HuH-7.5 (cell line): ENCODE data around the gene SLC16A11.

Experiments
- DNase-seq: peaks from one replicate; pipeline ENCODE4 v3.0.0; 2011; ENCODE audit warnings: low spot score

Gene SLC16A11

DNA sequence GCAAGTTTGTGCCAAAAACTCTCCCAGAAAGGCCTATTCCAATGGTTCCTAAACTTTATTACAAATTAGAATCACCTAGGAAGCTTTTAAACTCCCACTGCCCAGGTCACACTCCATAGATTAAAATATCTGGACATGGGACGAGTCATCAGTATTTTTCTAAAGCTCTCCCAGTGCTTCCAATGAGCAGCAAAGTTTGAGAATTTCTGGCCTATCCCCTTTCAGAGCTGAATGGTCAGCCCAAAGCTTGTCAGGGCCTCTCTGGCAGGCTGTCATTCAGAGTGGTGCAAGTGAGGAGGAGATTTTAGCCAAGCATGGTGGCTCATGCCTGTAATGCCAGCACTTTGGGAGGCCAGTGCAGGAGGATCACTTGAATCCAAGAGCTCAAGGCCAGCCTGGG, 18.6 kb downstream of the SLC16A11 start:
- no peak for DNase-seq

DNA sequence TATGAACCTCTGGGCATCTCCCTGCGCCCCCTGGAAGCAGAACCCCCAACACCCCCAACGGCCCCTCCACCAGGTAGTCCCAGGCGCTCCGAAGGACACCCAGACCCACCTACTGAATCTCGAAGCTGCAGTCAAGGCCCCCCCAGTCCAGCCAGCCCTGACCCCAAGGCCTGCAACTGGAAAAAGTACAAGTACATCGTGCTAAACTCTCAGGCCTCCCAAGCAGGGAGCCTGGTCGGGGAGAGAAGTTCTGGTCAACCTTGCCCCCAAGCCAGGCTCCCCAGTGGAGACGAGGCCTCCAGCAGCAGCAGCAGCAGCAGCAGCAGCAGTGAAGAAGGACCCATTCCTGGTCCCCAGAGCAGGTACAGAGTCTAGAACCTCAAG, 19.5 kb downstream of the SLC16A11 start:
- DNase-seq, result no peak

DNA sequence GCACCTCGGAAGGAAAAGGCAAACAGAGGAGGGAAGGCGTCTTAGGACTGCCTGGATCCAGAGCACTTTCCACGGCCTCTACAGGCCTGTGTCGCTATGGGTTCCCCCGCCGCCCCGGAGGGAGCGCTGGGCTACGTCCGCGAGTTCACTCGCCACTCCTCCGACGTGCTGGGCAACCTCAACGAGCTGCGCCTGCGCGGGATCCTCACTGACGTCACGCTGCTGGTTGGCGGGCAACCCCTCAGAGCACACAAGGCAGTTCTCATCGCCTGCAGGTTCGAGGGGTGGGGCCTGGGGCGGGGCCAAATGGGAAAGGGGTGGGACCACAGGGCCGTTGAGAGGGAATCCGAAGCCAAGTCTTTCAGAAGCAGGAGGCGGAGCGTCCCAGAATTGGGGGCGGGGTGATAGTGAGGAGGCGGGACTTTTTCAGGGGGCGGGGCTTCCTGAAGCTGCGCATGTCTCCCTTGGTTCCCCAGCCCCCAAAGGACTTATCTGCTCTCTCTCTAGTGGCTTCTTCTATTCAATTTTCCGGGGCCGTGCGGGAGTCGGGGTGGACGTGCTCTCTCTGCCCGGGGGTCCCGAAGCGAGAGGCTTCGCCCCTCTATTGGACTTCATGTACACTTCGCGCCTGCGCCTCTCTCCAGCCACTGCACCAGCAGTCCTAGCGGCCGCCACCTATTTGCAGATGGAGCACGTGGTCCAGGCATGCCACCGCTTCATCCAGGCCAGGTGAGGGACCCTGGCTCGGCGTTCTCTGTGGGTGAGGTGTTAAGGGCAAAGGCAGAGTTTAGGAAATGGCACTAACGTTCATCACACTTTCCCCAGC, 20.1 kb downstream of the SLC16A11 start:
- DNase-seq, result no peak

DNA sequence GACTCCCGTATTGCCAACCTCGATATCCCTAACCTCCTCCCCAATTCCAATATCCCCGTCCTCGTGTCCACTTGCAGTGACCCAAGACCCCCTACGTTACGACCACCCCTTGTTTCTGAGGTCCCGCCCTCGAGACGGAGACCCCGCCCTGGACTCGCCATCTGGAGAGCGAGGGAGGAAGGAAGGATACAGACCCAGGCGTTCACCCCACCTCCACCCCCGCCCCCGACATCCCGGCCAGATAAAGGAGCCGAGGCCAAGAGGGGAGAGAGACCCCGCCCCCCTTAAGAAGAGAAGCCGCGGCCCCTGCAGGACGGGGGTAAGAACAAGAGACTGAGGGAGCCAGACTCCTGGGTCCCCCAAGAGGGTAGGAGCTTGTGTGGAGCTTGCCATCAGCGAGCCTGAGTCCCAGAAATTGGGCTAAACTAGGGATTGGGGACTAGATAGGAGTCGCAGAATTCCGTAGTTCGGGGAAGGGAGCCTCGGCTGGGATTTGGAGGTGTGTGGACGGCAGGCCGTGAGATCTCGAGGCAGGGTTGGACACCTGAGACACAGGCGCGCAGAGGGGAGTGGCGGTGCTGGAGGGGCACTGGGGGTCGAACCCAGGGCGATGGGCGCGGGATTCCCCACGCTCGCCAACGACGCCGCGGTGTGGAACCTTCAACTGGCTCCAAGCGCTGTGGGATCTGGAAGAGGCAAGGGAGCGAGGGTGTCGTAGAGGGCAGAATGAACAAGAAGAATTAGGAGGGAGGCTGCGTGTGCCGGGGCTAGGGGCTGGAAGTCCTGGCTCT, 20.9 kb downstream of the SLC16A11 start, which contains the start of gene BCL6B:
BCL6B (plus strand) TSS at position 270 of the 791 bp plus-strand sequence. CDS start 622 bp downstream, outside the sequence.
- no peak for DNase-seq

DNA sequence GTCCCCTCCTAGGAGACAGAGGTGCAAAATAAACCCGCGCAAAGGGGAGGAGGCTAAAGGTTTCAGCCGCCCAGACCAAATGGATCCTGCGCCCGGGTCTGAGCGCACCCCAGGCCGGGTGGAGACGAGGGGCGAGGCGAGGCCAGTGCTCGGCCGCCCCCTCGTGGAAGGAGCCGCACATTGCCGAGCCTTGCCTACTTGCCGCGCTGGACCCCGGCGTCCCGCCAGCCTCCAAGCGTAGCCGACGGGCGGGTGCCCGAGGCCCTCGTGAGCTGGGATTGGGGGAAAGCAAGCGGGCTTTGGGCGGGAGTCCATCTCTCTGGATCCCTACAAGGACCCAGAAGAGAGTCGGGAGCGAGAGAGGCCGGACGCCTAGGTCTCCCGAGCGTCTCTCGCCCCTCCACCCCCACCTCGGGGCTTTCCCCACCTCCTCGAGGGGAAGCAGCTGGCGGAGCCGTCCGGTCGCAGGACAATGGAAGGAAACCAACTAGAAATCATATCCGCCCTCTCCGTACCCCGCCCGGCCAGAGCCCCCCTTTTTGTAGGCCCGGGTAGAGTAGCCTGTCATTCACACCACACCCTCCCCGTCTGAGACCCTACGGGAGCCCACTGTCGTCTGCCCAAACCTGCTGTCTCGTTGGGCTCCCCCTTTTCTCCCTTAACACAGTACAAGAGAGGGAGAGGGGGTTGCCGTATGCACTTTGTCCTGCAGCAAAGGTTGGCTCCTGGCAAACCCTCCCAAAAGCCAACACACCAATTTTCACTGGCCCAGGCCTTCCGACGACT, 21.7 kb downstream of the SLC16A11 start:
- DNase-seq, result peak; percentile 92

DNA sequence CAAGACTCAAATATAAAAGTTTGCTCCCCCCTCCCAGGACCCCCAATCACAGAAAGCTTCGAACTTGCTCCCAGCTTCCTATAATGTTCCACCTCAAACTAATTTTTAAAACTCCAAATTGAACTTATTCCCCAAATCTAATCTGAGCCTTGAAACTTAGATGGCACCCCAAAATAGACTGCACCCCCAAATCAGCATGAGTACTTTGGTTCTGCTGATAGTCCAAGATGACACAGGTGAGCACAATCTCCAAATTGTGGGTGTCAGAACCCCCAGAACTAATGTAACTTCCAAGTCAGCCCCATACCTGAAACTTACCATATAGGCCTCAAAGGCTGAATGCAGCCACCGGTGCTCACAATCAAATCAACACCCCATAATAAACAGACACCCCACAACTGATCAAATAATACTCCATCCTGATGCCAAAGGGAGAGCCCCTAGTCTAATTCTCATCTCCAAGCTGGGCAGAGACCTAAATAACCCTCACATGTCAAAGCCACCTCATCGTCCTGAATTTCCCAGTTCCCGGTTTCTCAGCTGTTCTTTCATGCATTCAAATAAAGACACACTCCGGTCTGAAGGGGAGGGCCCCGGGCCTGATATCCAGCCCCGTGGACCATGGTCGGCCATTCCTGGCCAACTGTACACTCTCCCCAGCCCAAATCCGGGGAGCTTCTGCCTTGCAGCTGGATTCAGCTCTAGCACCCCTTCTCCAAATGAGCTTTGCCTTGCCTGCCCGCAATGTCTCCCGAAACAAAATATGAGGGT, 22.8 kb downstream of the SLC16A11 start:
- no peak for DNase-seq

DNA sequence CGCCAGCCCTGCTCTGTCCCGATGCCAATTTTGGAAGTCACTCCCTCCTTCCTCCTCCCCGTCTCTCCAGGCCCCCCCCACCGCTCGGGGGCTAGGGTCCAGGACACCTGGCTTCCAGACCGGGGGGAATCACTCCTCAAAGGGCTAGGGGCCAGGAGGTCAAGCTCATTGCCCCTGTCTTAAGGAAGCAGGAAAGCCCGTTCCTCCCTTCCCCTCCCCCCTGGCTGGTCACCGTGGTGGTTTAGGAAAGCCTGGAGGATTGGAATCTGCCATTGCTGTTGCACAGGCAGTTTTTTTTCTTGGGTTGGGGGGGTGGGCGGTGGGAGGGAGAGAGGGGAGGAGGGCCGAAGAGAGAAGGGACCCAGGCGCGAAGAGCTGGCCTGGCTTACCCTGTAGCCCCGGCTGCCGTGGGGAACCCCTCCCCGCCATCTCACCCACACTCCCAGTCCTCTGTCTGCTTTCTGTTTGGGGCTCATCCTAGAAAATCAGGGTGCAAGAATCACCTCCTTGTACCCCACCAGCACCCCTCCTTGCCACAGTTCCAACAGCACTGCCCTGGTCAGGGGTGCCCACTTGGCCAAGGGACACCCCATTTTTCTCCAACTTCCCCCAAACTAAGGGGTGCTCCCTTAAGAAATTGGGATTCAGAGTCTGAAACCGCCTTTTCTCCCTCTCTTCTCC, 23.9 kb downstream of the SLC16A11 start:
- peak; percentile 86 for DNase-seq

DNA sequence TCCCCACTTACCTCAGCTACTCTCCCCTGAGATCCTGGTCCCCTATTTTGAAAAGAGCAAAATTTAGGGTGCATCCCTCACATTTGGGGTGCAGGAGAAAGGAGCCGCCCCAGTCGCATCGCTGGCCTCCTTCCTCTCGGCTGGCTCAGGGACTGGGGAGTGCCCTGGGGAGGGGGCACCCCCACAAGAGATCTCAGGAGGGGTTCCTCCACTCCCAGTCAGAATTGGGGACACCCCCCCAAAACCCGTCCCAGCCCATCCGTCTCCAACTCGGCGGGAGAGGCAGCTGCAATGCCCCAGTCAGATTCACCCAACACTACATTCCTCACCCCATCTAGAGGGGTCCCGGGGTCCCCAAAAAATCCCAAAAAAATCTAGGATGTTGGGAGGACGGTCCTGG, 24.5 kb downstream of the SLC16A11 start:
- no peak for DNase-seq

DNA sequence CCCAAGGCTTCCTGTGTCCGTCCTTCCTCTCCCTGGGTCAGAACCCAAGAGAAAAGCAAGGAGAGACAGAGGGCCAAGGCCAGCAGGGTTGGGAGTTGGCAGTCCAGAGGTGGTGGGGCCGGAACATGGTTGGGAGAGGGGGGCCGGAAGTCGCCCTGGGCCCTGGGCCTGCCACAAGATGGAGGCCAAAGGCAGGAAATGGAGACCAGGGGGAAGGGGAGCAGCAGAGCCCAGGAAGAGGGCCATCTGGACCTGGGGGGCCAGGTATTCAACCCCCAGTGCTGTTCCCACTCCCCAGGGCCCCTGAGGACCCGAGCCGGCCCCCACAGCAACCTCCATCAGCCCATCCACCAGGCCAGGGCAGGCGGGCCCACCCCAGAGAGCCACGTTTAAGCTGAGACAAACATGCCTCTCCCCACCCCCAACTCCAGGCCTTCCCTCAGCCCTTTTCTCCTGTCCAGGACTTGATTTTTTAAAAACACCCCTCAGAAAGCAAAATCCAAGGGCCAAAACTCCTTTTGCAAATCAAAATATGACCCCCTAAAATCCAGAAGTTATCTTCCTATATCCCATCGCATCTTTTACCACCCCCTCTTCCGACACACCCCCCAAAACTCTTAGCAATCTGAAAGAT, 25.4 kb downstream of the SLC16A11 start:
- no peak for DNase-seq

DNA sequence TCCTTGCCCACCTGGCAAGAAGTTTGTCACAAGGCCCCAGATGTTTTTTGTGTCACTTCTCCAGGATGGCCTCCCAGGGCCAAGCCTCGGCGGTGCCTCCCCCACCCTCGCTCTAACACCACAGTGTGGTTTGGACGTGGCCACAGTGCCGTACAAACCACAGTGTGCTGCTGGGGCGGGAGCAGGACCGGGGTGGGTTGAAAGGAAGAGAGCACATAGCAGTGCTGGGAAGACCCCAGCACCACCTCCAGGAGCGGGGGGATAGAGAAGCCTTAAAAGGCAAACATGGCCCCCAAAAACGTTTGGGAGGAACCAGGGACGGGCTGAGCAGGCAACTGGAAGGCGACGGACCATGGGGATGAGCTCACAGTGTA, 26.1 kb downstream of the SLC16A11 start:
- no peak for DNase-seq

DNA sequence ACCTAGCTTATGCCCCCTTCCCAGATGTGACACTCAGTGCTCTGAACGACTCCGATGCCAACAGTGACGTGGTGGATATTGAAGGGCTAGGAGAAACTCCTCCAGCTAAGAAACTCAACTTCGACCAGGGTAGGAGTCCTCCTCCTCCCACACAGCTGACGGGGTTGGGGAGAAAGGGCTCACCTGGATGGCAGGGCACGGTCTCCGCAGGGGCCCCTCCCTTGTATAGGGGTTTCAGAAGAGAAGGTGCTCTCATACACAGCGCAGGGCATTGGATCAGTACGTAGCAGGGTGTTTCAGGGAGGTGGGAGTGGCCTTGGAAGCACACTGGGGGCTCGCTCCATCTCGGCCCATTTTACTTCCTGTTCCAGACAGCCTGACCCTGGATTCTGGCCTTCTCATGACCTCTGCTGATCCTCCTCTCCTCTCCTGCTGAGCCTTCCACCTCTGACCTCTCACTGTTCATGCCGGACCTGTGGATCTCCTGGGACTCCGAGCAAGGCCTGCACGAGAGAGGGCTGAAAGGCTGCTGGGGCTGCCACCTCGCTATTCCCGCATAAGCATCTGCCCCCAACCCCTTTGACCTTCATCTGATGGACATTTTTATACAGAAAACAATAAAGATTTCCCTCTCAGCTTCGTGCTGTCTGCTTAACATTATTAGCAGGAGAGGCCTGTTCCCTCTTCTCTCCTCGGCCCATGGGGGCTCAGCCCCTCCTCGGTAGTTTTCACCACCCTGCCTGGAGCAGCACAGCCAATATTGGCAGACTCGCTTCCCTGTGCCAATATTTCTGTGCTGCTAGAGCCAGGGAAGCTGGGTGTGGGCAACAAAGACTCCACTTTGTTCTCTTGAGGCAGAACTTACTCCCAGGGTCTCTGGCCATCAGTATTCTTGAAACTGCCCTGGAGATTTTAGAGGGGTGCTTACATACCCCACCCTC, 26.7 kb downstream of the SLC16A11 start:
- DNase-seq, result no peak

DNA sequence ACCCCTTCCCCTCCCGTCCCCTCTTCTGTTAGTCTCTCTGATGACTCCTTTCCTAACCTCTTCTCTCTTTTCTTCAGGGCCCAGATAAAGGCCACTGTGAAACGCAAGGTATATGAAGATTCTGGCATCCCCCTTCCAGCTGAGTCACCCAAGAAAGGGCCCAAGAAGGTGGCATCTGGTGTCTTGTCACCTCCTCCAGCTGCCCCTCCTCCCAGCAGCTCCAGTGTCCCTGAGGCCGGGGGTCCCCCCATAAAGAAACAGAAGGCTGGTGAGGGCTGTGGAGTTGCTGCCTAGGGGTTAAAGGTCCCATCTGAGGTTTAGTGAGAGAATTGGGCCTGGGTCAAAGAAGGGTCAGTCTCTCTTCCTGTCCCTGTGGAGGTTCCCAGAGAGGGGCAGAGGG, 27.5 kb downstream of the SLC16A11 start:
- DNase-seq, result no peak

DNA sequence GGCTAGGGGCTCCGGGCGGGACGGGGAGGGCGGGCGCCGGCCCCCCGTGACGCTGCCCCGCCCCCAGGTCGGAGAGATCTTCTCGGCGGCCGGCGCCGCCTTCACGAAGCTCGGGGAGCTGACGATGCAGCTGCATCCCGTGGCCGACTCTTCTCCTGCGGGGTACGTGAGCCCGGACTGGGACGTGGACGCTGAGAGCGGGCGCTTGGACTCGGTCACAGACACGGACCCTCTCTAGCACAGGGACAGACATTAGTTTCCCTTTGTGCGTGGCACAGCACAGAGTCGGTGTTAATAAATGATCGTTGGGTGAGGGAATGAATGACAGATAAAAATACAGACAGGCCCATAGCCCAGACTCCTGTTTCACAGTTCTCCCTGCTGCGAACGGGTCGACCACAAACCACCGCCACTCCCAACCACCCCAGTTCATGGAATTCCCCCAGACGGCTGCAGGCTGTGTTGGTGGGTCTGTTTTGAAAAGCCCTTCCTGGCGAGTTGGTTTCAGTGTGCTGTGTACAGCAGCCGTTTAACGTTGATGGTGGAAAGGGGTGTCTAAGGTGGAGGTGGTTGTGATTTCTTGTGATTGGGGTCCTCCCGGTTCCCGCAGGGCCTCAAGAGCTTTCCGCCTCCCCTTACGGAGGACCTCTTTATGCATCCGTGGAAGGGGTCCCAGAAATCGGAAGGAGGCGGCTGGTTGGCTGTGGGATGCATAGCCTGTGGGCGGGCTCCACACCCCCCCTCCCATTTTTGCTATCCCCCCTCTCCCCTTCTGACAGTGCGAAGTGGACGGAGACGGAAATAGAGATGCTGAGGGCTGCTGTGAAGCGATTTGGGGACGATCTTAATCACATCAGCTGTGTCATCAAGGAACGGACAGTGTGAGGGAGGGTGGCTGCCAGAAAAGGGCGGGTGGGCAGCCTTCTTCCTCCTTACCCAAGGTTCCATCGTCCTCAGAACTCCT, 28.6 kb downstream of the SLC16A11 start:
- peak; percentile 37 for DNase-seq

DNA sequence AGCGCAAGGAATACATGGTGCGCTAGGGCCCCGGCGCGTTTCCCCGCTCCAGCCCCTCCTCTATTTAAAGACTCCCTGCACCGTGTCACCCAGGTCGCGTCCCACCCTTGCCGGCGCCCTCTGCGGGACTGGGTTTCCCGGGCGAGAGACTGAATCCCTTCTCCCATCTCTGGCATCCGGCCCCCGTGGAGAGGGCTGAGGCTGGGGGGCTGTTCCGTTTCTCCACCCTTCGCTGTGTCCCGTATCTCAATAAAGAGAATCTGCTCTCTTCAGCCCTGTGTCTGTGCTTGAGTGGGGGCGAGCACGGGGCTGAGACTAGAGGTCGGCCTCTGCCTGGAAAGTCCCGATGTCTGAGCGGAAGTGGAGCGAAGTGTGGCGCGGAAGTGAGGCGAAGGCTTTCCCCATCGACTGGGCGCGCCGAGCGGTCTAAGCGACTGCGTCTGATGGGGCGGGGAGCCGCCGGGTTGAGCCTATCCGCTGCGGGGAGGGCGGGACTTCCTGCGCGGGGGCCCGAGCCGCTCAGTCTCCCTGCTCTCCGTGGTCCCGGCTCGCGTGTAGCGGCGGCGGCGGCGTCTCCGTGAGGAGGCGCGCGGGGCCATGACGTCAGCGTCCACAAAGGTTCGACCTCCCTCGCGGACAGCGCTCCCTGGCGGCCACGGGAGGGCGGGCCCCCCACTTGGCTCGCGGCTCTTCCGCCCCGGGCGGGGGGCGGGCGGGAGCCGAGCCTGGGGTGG, 29.5 kb downstream of the SLC16A11 start:
- DNase-seq, result peak; percentile 87

DNA sequence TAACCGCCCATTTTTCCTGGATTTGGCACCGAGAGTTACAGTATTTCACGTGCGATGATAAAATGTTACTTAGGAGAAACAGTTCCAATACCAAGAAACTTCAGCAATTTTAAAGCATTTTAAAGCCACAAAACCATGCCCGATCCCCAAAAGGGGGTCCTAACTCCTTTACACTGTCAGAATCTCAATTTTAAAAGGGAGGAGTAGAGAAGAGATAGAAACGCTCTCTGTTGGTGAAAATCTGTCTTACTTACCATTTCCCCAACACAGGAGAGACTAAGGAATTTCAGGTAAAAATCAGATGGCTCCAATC, 32.0 kb downstream of the SLC16A11 start:
- DNase-seq, result no peak

DNA sequence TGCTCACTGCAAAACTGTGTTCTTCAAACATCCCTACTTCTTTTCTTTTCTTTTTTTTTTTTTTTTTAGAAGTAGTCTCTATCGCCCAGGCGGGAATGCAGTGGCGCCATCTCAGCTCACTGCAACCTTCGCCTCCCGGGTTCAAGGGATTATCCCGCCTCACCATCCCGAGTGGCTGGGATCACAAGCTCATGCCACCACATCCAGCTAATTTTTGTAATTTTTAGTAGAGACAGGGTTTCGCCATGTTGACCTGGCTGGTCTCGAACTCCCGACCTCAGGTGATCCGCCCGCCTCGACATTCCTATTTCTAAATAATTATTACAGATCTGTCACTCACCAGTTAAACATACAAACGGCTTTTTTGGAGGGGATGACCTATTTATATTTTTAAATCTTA, 32.5 kb downstream of the SLC16A11 start:
- no peak for DNase-seq

DNA sequence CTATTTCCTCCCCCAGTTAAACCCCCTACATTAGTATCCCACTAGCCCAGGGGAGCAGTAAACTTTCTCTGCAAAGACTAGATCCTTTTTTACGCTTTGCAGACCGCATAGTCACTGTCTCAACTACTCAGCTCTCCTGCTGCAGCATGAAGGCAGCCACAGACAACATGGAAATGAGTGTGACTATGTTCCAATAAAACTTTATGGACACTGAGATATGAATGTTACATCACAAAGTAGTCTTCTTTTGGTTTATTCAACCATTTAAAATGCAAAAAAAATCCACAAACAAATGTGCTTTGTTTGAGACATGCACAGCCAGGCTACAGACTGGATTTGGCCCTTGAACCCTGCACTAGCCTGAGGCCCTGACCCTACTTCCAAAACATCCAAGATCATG, 33.4 kb downstream of the SLC16A11 start:
- DNase-seq, result no peak

DNA sequence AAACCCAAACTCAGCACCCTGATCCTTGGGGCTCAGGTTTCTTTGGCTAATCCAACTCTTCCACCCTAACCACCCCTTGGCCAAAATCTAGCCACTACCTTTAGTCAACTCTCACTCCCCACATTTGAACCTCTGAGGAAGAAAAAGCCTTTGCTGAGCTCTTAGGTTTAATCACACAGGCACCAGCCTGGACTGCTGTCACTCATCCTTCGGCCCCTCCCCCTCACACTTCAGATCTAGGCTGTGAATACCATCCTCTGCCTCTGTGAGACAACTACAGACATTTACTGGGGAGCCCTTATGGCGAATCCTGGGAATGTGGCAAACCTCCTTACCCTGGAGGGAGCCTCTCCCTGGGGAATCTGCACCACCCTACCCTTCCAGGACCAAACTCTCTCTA, 36.7 kb downstream of the SLC16A11 start:
- DNase-seq, result no peak
